Measurements from ENCODE around the gene MT1F.
"Not testable (repeated sequence)": the region's sequence is repeated elsewhere in the genome, so short reads cannot be mapped to it uniquely, and the experiment has no call there.

Gene MT1F

DNA sequence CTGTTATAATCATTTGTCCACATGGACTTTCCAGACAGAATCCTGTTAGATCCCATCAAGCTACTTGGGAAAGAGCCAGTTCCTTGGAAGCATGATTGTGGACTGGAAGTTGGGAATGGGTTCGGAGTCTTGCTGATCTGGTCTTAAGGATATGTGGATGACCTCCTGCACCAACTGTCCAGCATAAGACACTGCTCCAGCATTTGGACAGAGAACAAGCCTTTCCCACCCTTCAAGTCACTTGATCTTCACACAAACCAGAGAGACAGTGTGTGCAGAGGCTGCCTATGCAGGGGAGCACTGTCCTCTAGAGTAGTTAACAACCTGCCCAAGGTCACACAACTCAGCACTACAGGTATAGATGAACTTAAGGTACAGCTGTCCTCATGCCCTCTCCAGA, 11.9 kb upstream of the MT1F start:
- no peak for DNase-seq

DNA sequence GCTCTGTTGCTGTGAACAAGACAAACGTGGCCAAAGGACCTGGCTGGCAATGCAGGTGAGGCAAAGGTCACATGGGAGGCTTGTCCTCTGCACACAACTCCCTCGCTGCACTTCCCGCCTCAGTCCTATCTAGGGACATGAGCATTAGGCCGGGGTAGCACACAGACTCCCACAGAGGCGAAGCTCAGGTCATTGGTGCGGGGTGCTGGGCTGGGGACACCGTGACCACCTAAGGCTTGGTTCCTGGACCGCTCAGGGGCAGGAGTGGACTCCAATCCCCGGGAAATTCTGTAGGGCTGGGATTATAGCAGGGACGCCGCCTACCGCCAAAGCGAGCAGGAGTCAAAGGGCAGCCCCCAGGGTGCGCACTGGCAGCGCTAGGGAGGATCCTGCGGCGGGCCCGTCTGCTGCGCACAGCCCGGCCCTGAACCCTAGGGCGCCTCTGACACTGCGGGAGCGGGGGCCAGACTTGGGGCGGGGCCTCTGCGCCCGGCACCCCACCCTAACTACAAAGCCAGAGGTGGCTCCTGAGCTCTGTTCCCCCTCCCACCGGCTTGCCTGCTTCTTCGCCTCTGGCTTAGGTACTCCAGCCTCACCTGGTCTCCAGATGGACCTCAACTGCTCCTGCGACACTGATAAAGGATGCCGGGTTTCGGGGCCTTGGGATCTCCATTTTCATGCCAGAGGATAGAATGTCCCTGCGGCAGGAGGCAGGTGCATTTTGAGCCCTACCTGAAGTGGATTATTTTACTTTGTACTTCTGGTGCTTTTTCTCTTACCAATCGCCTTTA, 9.9 kb upstream of the MT1F start:
- DNase-seq = no peak

DNA sequence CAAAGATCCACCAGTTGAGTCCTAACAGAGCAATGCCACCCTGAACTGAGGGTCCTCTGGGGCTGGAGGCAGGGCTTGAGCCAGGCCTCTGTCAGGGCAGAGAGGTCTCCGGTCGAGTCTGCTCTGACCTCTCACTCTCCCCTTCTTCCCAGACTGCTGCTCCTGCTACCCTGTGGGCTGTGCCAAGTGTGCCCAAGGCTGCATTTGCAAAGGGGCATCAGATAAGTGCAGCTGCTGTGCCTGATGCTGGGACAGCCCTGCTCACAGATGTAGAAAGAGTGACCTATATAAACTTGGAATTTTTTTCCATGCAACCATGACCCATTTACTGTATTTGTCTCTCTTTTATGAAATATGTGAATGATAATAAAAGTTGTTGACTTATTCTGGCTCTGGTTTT, 8.5 kb upstream of the MT1F start:
- no peak for DNase-seq

DNA sequence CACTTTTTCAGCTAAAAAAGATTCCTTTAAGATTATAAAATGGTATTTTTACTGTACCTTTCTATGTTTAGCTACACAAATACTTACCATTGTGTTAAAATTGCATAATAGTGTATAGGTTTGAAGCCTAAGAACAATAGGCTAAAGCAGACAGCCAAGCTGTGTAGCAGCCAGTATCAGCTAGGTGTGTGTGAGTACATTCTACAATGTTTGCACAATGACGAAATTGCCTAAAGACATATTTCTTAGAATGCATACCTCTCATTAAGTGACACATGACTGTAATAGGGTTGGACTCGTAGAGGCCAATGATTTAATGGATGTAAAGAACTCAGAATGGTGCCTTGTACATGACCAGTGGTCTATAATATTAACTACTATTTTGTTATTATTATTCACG, 7.9 kb upstream of the MT1F start:
- no peak for DNase-seq

DNA sequence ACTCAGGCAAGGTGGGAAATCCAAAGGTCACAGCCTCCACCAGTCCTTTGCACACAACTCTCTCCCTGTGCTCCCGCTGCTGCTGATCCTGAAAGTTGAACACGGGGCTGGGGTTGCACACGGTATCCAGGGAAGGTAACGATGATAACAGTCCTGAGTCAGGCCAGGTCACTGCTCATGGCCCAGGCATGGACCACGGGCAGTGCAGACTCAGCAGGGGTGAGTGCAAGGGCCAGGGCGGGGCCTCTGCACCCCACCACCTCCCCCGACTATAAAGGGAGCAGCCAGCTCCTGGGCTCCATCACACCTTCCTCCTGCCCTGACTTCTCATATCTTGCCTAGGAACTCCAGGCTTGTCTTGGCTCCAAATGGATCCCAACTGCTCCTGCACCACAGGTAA, 6.2 kb upstream of the MT1F start, which contains the start of gene MT1B:
Gene MT1B (plus strand): TSS at position 301 of the 400 bp plus-strand sequence. CDS start 68 bp downstream, at position 369.
- DNase-seq = no peak

DNA sequence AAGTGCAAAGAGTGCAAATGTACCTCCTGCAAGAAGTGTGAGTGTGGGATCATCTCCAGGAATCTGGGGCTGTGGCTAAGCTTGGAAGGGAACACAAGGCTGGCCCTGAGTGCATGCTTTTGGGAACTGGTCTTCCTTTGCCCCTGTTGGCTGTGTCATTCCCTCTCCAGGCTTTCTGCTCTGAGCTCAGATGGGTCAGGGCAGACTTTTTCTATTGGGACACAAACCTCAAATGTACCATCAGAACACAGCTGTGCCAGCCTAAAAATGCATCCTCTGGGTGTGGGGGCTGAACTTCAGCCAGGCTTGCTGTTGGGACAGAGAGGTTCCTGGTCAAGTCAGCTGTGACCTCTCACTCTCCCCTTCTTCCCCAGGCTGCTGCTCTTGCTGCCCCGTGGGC, 5.2 kb upstream of the MT1F start:
- no peak for DNase-seq

DNA sequence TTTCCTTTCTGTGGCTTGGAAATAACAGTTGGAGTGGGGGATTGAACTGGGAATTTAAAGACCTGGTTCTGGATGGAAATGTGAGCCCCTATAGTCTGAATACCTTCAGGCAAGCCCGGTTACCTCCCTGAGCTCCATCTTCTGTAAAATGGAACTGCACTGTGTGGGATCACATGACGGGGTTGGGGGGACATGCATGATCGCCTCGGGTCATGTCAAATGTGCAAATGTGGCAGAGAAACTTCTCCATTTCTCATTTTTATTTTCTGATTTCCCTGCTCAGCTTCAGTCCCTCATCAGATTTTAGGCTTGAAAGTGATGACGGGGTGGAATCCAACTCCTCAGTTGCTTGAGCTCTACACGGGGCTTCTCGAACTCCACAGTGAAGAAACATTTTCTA, 4.5 kb upstream of the MT1F start:
- DNase-seq = no peak

DNA sequence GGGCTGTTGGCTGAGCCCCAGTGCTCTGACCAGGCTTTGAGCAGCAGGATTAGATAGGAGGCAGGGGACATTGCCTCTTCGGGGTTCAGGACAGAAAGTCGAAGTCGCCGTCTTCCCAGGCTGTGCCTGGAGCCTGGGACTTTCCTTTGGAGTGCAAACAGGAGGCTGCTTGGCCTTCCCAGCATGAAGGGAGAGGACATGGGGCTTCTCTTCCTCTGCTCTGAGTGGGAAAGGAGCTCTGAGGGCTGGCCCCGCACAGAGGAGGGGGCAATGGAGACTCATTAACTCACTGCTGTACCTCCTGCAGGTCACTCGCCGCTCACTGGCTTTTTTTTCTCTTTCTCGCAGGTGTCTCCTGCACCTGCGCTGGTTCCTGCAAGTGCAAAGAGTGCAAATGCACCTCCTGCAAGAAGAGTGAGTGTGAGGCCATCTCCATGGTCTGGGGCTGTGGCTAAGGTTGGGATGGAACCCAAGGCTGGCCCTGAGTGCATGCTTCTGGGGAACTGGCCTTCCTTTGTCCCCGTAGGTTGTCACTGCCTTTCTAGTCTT, 642 bp downstream of the MT1F start:
- DNase-seq = no peak

DNA sequence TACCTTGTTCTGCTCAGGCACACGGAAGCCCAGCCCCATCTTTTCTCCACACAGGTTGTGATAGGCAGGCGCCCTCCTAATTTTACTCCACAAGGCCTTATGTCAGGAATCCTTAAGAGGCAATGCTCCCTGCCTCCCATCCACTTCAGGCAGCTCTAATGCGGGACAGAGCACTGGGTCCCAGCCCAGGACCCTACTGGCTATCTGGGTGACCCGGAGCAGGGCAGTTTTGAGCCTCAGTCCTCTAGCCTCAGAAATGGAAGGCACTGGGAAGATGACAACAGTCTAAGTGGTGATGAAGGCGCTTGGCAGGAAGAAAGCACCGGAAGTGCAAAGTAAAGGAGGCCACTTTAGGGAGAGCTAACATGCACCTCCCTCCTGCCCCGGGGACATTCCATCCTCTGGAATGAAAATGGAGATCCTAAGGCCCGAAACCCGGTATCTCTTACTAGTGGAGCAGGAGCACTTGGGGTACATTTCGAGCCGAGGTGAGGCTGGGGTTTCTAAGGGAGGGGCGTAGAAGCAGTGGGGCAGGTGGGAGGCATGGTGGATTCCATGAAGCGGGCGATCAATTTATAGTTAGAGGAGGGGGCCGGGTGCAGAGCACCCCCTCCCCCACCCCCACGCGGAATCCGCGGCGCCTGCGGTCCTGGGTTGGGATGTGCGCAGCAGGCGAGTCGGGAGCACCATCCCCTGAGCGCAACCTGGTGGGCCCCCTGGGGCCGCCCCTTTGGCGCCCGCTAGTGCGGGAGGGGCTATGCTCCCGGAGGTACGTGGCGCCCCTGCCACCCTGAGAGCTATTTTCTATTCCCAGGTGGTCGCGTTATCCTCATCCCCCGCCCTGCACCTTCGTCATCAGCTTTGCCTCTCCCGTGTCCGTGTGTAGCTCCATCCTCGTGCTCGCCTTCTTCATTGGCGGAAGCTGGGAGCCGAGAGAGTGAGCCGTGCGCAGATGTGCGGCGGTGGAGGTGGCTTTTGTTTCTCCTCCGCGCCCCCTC, 4.9 kb downstream of the MT1F start:
- DNase-seq = no peak

DNA sequence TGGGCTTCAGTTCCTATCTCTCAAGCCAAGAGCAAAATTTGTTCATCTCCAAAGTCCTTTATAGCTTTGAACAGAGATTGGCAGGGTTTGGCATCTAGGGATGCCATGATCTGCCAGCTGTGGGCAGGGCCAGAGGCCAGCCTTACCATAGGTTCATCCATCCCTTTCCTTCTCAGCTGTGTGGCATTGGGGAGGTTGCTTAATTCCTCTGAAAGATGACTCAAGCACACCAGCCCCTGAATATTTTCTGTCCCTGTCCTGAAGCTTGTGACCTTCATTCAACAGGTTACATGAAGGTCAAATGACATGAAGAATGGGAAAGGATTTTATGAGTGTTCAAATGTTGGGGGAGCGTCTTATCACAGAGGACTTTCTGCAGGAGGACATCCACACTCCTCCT, 6.7 kb downstream of the MT1F start:
- DNase-seq = no peak

DNA sequence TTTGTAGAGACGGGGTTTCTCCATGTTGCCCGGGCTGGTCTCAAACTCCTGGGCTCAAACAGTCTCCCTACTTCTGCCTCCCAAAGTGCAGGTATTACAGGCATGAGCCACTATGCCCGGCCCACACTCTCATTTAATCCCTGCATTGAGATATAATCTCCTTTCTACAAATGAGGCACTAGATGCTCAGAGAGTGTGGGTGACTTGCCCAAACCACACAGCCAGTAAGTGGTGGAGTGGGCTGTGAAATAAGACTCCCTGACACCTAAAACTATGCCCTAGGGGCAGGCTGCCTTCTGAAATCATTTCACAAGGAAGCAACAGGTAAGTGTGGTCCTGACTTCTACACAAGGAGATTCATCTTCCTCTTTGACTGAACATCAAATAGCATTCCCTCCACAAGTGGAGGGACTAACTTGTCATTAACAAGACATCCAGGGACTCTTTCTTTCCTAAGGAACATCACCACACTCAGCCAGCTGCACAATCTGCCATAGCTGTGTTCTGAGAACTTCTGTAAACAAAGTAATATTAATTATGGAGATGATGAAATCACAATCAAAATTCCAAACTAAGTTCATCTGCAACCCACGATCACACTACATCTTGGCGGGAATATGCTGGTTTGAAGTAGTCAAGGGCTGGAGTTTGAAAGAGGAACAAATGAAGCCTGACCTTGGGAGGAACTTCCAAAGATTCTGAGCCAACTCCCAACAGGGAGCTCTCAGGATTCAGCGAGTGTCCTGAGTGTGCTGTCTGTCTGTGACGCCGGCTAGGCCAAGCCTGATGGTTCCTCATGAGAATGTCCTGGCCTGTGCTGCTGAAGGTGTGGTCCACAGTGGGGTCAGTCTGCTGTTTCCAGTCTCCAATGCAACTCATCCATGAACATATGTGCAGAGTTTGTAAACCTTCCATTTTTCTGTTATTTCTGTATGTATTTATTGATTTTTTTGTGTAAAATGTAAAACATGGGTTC, 7.8 kb downstream of the MT1F start:
- not testable (repeated sequence) for DNase-seq

DNA sequence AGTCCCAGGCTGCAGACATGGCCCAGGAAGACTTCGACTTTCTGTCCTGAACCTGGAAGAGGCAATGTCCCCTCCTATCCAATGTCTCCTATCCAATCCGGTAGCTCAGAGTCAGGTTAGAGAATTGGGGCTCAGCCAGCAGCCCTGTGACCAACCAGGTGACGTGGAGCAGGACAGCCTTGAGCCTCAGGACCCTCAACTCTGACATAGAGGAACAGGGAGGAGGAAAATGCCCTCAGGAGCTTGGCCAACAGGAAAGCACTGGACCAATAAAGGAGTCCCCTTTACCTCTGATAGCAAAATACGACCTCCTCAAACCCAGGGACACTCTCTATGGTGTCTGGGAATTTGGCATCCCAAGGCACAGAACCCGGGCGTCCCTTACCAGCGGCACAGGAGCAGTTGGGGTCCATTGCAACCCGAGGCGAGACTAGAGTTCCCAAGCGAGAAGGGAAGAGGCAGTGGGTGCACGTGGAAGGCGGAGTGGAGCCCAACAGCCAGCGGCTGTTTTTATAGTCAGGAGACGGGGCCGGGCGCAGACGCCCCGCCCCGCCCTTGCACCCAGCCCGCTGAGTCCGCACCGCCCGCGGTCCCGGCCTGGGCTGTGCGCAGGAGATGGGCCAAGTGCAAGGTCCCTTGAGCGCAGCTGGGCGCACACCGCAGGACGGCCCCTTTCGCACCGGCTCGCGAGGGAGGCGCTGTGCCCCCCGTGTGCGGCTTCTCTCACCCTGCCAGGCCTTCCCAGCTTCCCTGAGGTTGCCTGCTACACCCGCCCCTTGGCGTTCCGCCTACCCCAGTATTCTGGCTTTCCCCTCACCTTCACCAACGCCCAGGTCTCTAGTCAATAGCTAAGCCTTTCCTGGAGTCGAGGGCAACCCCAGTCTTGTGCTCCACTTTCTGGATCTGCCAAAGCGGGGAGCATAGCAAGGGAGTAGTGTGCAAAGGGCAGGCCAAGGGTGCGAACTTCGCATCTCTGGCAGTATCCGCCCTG, 10.1 kb downstream of the MT1F start, which contains the start of gene MT1G:
Gene MT1G (minus strand): TSS at position 485 of the 991 bp plus-strand sequence. CDS start 72 bp downstream, at position 413.
- no peak for DNase-seq

DNA sequence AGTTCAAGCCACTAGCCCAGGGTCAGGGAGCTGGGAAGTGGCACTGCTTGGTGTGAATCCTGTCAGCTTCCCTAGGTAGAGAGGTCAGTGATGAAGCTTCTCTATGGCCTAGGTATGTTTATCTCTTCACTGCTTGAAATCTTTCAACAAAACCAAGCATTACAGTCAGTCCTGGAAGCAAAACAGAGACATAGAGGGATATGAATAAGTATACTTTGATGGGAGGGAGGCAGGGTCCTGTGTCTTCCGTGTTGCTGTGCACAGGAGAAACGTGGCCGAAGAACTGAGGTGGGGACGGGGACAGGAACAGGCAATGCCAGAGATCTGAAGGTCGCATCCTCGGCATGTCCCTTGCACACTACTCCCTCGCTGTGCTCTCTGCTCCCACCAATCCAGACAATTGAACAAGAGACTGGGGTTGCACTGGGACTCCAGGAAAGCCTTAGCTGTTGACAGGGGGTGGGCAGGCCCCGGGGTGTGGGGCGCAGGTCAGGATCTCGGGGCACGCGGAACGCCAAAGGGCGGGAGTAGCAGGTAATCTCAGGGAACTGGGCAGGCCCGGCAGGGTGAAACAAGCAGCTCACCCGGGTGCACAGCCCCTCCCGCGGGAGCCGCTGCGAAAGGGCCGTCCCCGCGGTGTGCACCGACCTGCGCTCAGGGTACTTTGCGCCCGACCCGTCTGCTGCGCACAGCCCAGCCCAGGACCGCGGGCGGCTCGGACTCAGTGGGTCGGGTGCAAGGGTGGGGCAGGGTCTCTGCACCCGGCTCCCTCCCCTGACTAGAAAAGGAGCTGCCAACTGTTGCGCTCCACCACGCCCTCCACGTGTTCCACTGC, 11.5 kb downstream of the MT1F start, which contains the start of gene MT1H:
Gene MT1H (plus strand): TSS at position 810 of the 835 bp plus-strand sequence. CDS start 71 bp downstream, outside the sequence.
- no peak for DNase-seq

DNA sequence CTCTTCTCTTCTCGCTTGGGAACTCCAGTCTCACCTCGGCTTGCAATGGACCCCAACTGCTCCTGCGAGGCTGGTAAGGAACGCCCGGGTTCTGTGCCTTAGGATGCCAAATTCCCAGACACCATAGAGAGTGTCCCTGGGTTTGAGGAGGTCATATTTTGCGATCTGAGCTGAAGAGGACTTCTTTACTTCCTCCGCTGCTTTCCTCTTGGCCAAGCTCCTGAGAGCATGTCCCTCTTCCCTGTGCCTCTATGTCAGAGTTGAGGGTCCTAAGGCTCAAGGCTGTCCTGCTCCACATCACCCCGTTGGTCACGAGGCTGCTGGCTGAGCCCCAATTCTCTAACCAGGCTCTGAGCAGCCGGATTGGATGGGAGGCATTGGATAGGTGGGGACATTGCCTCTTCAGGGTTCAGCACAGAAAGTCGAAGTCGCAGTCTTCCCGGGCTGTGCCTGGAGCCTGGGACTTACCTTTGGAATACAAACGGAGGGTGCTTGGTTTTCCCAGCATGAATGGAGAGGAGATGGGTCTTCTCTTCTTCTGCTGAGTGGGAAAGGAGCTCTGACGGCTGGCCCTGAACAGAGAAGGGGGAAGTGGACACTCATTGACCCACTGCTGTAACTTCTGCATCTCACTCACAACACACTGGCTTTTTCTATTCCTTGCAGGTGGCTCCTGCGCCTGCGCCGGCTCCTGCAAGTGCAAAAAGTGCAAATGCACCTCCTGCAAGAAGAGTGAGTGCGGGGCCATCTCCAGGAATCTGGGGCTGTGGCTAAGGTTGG, 12.3 kb downstream of the MT1F start:
- DNase-seq = no peak

DNA sequence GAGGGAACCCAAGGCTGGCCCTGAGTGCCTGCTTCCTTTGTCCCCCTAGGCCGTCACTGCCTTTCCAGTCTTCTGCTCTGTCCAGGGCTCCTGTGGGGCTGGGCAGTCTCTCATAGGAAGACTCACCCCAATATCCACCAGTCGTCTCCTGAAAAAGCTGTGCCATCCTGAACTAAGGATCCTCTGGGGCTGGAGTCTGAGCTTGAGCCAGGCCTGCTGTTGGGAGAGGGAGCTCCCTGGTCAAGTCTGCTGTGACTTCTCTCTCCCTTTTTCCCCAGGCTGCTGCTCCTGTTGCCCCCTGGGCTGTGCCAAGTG, 12.8 kb downstream of the MT1F start:
- no peak for DNase-seq

DNA sequence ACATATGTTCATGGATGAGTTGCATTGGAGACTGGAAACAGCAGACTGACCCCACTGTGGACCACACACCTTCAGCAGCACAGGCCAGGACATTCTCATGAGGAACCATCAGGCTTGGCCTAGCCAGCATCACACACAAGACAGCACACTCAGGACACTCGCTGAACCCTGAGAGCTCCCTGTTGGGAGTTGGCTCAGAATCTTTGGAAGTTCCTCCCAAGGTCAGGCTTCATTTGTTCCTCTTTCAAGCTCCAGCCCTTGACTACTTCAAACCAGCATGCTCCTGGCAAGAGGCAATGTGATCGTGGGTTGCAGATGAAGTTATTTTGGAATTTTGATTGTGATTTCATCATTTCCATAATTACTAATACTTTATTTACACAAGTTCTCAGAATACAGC, 13.9 kb downstream of the MT1F start:
- DNase-seq = not testable (repeated sequence)

DNA sequence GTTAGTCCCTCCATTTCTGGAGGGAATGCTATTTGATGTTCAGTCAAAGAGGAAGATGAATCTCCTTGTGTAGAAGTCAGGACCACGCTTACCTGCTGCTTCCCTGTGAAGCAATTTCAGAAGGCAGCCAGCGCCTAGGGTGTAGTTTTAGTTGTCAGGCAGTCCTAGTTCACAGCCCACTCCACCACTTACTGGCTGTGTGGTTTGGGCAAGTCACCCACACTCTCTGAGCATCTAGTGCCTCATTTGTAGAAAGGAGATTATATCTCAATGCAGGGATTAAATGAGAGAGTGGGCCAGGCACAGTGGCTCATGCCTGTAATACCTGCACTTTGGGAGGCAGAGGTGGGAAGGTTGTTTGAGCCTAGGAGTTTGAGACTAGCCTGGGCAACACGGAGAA, 14.4 kb downstream of the MT1F start:
- DNase-seq = not testable (repeated sequence)

DNA sequence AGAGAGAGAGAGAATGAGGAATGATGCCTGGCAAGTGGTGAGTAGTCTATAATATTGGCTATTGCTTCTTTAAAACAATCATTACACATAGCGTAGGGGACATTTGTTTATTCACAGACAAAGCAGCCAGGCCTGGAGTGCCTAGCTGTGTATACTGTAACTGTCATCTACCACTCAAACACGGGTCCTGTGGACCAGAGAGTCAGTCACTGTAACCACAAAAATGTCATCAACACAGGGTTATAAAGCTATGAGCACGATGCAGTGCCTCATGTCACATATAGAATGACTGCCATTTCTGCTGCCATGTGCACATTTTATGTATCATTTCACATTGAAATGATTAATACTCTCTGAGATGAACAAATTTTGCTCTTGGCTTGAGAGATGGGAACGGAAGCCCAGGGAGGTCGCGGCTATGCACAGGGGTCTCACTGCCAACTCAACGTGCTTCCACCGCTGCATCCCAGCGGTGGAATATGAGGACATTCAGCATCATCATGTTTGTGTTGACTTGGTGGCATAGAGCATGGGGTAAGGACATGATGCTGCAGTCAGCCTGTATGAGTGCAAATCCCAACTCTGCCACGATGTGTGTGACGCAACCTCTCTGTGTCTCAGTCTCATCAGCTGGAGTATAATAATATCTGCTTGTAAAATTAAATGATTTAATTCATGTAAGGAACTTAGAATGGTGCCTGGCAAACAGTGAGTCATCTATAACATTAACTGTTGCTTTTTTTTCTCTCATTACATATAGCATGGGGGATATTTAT, 15.2 kb downstream of the MT1F start:
- no peak for DNase-seq
